Omental fat pad (tissue), 4 donors: ENCODE results near the gene NHS. TPM values are rescaled to one million over a fixed set of nuclear protein-coding genes. Genes with fewer than 3 reads are reported as not detected.
A peak's percentile ranks its signal among the peaks of the same experiment; 100 is the strongest.

Experiments
- ATAC-seq: fragments of 150-250 bp; one replicate; pipeline ENCODE4 v1.9.1; 2016; ENCODE audit warnings: mild to moderate bottlenecking, moderate library complexity; ENCODE audit not compliant: low FRiP score
- DNase-seq: peaks from one replicate; pipeline ENCODE4 v3.0.0-alpha.2; 2019; ENCODE audit warnings: low spot score
- CTCF ChIP-seq, 3 donors: fragments of 450-650 bp; IDR thresholded peaks; one replicate each; pipeline ENCODE4 v1.5.1; 2016 to 2017; ENCODE audit warnings: antibody characterized with exemption in 3 of 3, mild to moderate bottlenecking in 3 of 3, moderate library complexity in 2 of 3
- total RNA-seq, 4 donors: library from RNA; depleted of rRNA; stranded (reverse); fragments of >200 nt; gene quantifications; one replicate each; pipeline ENCODE4 v1.1.0, GENCODE V29; 2016

NHS gene
- total RNA-seq, 4 donors from 2014 or later = 4.0 to 9.7 (median 7.6) TPM

DNA sequence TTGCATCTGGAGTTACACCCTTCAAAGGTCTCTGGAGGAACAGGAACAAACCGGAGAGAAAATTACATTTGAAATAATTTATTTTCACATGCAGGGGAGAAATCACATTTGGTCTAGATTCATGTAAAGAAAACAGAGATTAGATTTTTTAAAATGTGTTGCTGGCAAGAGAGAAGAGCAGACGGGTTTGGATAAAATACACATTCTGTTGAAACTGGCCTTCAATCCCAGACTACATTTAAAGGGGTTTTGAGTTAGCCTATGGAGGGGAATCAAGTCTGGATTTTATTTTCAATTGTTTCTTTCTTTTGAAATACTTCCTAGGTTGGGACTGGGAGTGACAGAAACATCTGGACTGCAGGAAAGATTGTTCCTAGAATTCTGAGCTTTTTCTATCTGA lies 180.8 kb downstream of the NHS start:
- TF ChIP-seq CTCF (IDR thresholded peaks at IDR 0.05) = no peak
- DNase-seq = no peak
- no peak for ATAC-seq

DNA sequence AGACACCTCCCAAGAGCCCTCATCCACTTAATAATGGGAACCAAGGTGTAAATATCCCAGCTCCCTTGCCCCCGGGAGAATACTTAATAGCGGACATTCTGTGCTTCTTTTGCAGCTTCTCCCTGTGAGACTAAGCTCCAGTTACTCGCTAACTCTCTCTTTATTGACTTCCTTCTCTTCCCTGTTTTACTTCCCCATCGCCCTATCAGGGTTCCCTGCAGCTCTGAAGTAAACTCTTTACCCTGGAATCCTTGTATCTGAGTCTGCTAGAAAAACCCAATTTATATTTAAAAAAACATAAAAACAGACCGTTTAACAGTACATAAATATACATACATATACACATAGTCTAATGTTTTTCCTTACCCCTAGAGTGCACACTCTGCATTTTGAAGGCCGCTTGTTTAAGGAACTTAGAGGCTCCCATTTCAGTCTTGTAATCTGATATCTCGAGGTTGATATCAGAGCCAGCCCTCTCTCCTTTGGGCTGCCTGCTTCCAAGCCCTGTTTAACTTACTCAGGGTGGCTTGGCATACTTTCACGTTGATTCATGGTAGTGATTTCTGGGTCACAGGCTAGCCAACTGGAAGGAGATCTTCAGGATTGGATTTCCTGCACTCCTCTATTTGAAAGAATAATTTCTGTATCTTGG lies 184.9 kb downstream of the NHS start:
- ATAC-seq = peak; percentile 81
- DNase-seq = no peak
- TF ChIP-seq CTCF (IDR thresholded peaks at IDR 0.05) = no peak

DNA sequence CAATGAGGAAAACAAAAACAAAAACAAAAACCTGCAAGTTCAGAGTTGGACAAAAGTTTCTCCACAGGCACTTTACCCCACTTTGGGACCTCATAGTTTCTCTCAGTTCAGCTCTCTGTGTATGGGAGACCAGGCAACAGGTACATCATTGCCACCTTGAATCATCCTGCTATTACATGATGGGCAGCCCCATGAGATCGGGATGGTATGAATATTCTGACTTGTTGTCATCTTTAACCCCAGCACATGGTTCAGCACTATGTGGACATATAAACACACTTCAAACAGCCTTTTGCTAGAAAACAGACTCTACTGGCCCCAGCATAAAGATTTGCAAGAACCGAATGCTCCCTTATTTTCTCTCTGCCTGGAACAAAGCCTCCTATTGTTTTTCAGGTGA lies 185.4 kb downstream of the NHS start:
- DNase-seq (no peak), ATAC-seq (peak; percentile 13)
- TF ChIP-seq CTCF (IDR thresholded peaks at IDR 0.05) = no peak

DNA sequence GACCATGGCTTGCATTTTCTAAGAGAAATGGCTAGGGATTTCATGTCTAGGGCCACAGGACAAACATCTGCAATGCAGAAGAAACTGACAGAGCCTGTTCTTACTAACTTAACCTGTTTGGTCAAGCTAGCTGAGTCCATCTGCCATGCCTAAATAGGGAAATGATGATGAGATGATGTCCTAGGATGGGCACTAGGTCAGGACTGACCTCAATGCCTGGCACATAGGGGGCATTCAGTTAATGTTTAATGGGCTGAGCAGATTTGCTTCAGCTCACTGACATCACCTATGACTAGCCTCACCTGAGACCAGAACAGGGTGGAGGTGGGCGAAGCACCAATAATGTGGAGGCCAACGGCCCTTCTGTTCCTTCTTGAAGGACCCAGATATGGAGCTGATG lies 188.1 kb downstream of the NHS start:
- DNase-seq = no peak
- ATAC-seq = no peak
- TF ChIP-seq CTCF (IDR thresholded peaks at IDR 0.05) = no peak

DNA sequence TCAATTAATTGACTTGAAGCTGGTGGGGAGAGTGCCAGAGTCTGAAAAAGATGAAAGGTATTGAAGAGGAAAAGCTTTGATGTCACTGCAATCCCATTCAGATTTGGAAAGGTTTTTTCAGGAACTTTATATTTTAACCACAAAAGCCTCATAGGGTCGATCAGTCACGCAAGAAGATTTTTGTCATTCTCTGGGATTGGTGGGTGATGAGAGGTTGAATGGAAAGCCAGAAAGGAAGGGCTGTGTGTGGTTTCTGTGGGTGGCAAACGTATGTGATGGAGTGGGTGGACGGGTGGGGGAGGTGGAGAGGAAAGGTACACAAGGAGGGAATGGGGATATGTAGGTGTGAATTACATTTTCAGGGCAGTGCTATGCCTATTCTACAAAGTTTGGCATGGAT lies 188.5 kb downstream of the NHS start:
- TF ChIP-seq CTCF (IDR thresholded peaks at IDR 0.05) = no peak
- ATAC-seq = no peak
- DNase-seq = no peak

- DNase-seq (no peak), ATAC-seq (no peak)
- no peak for TF ChIP-seq CTCF (IDR thresholded peaks at IDR 0.05)
Measured at GRCh38 chrX:17564689-17565409, 189.8 kb downstream of the NHS start.

DNA sequence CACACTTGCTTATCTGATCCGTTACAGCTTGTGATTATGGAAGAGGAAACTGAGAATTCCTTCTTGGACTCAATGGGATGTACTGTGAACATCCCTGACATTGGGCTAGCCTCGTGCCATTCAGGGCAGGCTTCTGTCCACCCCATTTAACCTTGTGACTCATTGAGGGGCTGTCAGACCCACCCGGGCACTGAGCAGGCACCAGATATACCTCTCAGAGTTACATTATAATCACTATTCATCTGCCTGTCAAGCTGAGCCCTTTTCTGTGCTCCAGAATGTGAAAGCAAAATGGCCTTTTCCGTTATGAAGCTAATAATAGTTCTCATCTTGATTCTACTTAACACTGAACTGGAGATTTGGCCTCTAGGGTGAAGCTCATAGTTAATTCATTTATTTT lies 191.7 kb downstream of the NHS start:
- TF ChIP-seq CTCF (IDR thresholded peaks at IDR 0.05) = no peak
- ATAC-seq (no peak), DNase-seq (no peak)
